Activated CD8-positive, alpha-beta T cell treated with anti-CD3 and anti-CD28 coated beads for 36 hours (primary cell): Measurements from ENCODE around the gene SLC9A3. TPM values are rescaled to one million over a fixed set of nuclear protein-coding genes. Genes with fewer than 3 reads are reported as not detected.
A peak's percentile ranks its signal among the peaks of the same experiment; 100 is the strongest.

ENCODE experiments used
- ATAC-seq: fragments of 200-7000 bp; cut with Tn5 transposase; one replicate; pipeline ENCODE4 v1.10.0; 2021; ENCODE audit warnings: mild to moderate bottlenecking, moderate library complexity
- CTCF ChIA-PET: fragments of 350-600 bp; sonication (Branson Sonifier 250); formaldehyde crosslinking; loops from one replicate; lab custom pipeline; 2021; ENCODE audit warnings: antibody characterized with exemption; lab: Charles Lee
- POLR2A ChIA-PET: fragments of 350-600 bp; sonication (Branson Sonifier 250); formaldehyde crosslinking; loops from one replicate; lab custom pipeline; 2021; ENCODE audit warnings: antibody characterized with exemption; lab: Charles Lee
- DNase-seq: peaks from one replicate; pipeline ENCODE4 v3.0.0-alpha.2; 2020
- H3K27ac Mint-ChIP-seq: one replicate; pipeline ENCODE4 v1.8.0; 2021; ENCODE audit warnings: mild to moderate bottlenecking, mixed read lengths
- H3K27me3 Mint-ChIP-seq: one replicate; pipeline ENCODE4 v1.8.0; 2021; ENCODE audit warnings: mixed read lengths
- H3K36me3 Mint-ChIP-seq: one replicate; pipeline ENCODE4 v1.8.0; 2021; ENCODE audit warnings: low read depth, mixed read lengths
- H3K4me1 Mint-ChIP-seq: one replicate; pipeline ENCODE4 v1.8.0; 2021; ENCODE audit warnings: low read depth, mixed read lengths
- H3K4me3 Mint-ChIP-seq: one replicate; pipeline ENCODE4 v1.8.0; 2021; ENCODE audit warnings: mild to moderate bottlenecking, moderate library complexity, mixed read lengths
- H3K9me3 Mint-ChIP-seq: one replicate; pipeline ENCODE4 v1.8.0; 2021; ENCODE audit warnings: mixed read lengths
- intact Hi-C: fragments of 100-400 bp; cut with micrococcal nuclease; formaldehyde crosslinking; loops from one replicate; pipeline ENCODE4 v1.10.0; 2022
- total RNA-seq, 2 experiments: library from RNA; stranded (reverse); gene quantifications; one replicate each; pipeline ENCODE4 v1.2.3, GENCODE V29; 2021
- TF ChIP-seq, protein P1 (sequence below): fragments of 200-600 bp; IDR thresholded peaks from one replicate; pipeline ENCODE4 v1.8.0; 2022; ENCODE audit warnings: antibody characterized with exemption, mild to moderate bottlenecking

SLC9A3 gene
- total RNA-seq, 2 experiments from 2014 or later = 3.2 to 3.3 TPM

DNA sequence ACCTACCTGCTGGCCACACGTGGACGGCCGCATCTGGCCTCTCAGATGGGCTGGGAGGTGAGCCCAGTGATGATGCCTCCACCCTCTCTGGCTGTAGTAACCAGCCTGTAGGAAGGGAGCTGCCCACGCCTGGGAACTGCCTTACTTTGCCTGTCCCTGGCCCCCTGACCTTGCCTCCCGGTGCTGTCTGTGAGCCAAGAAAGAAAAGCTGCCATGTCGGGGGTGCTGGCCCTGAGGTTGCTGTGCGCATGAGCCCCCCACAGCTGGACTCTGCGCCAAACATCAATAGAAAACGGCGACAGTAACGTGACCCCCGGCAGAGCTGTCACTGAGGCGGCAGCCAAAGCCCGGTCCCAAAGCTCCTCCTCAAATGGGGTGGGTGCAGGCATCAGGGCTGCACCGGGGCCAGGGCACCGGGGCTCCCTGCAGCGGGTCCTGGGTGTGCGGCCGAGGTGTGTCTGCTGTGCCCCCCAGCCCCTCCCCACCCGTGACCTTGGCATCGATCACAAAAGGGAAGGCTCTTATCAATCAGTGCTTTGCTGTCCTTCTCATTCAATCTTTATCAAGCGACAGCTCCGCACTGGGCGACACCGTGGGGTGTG is 15.3 kb upstream of the SLC9A3 start:
- intact Hi-C loops = no loop called here
- TF ChIP-seq, protein P1, sequence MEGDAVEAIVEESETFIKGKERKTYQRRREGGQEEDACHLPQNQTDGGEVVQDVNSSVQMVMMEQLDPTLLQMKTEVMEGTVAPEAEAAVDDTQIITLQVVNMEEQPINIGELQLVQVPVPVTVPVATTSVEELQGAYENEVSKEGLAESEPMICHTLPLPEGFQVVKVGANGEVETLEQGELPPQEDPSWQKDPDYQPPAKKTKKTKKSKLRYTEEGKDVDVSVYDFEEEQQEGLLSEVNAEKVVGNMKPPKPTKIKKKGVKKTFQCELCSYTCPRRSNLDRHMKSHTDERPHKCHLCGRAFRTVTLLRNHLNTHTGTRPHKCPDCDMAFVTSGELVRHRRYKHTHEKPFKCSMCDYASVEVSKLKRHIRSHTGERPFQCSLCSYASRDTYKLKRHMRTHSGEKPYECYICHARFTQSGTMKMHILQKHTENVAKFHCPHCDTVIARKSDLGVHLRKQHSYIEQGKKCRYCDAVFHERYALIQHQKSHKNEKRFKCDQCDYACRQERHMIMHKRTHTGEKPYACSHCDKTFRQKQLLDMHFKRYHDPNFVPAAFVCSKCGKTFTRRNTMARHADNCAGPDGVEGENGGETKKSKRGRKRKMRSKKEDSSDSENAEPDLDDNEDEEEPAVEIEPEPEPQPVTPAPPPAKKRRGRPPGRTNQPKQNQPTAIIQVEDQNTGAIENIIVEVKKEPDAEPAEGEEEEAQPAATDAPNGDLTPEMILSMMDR = no peak
- peaks cover 5% of the 10 kb centered on the region for H3K27me3 Mint-ChIP-seq
- no peak overlapping the region for H3K4me3 Mint-ChIP-seq
- ATAC-seq (no peak), DNase-seq (peak; percentile 1)
- no peak overlapping the region for H3K27ac Mint-ChIP-seq
- peaks cover 11% of the 10 kb centered on the region for H3K4me1 Mint-ChIP-seq
- H3K36me3 Mint-ChIP-seq = no peaks in the 10 kb centered on the region
- CTCF ChIA-PET = no interaction called here
- POLR2A ChIA-PET = no interaction called here
- no peaks in the 10 kb centered on the region for H3K9me3 Mint-ChIP-seq

DNA sequence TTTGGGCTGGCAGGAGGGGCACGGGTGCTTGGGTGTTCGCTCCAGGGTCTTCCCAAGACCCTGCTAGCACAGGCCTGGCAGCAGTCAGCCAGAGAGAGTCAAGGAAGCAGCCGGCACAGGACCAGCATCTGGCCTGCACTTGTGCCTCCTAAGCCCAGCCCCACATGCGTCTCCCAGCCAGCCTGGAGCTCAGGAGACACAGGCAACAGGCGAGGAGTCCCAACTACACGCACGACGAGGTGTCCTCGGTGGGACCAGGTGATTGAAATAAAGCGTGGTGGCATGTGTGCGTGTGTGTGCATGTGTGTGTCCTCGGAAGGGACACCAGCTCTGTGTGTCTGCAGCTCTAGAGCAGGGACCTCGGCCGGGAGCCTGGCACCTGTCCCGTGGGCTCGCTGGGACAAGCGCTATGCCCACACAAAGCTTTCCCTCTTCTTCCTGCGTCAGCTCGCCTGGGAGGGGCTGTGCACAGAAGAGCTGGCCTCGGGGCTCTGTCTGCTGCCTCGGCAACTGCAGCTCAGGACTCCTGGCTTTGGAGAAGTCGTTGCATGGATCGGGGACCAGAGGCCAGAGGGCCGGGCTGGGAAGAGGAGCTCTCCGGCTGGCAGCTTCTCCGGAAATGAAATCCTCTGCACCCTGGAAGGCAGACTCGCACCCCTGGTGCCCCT is 14.7 kb upstream of the SLC9A3 start:
- intact Hi-C loops = no loop called here
- peaks cover 7% of the 10 kb centered on the region for H3K27me3 Mint-ChIP-seq
- H3K4me1 Mint-ChIP-seq = peaks cover 8% of the 10 kb centered on the region
- CTCF ChIA-PET = no interaction called here
- TF ChIP-seq, protein P1 = no peak
- H3K4me3 Mint-ChIP-seq = no peak overlapping the region
- no peak for ATAC-seq
- no peaks in the 10 kb centered on the region for H3K9me3 Mint-ChIP-seq
- no peak for DNase-seq
- H3K36me3 Mint-ChIP-seq = no peaks in the 10 kb centered on the region
- H3K27ac Mint-ChIP-seq = no peak overlapping the region
- POLR2A ChIA-PET = no interaction called here

DNA sequence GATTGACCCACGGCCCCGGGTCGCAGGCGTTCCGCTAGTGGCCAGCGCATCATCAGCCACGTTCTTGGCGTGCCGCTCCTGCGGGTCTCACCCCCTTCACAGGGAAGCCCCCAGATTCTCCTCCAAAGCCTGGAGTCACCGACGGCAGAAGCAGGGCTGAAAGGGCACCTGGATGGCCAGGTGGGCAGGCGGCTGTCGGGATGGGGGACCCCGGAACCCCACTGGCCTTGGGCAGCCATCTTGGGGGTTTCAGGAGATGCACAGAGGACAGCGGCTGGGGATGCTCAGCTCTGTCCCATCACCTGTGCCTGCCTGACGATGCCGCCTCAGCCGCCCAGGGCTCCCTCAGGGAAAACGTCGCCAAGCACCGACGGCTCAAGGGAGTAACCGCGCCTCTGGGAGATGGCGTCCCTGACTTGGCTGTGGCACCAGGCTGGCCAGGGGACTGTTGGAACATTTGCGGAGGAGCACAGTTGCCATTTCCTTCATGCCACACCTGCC is 14.1 kb upstream of the SLC9A3 start:
- Mint-ChIP-seq H3K4me3 (no peak overlapping the region), H3K9me3 (no peaks in the 10 kb centered on the region), H3K27ac (no peak overlapping the region), H3K36me3 (no peaks in the 10 kb centered on the region), H3K27me3 (peaks cover 7% of the 10 kb centered on the region), H3K4me1 (peaks cover 2% of the 10 kb centered on the region)
- intact Hi-C loops = no loop called here
- ChIA-PET CTCF (no interaction called here), POLR2A (no interaction called here)
- no peak for DNase-seq
- ATAC-seq = no peak
- TF ChIP-seq, protein P1 = no peak

DNA sequence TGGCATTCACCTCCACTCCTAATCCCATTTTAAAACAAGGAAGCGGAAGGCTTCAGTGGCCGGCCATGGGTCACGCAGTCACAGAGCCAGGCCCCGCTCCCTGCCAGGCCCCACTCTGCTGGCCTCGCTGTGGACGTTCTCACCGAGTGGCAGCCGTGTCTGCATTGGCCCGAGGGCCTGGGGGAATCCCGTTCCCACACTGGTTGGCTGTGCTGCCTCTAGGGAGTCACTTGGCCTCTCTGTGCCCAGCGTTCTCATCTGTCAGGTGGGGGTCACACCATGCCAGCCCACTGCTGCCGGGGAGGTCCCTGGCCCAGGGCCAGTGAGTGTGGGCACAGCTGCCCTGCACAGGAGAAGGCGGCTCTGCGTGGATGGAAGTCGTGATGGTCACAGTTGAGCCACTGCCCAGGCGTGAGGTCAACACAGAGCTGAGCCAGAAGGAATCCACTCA is 13.4 kb upstream of the SLC9A3 start:
- intact Hi-C loops = no loop called here
- POLR2A ChIA-PET = no interaction called here
- H3K27me3 Mint-ChIP-seq = peaks cover 7% of the 10 kb centered on the region
- CTCF ChIA-PET = no interaction called here
- TF ChIP-seq, protein P1 = no peak
- no peak overlapping the region for H3K27ac Mint-ChIP-seq
- no peak for ATAC-seq
- no peak for DNase-seq
- H3K4me1 Mint-ChIP-seq = no peaks in the 10 kb centered on the region
- no peaks in the 10 kb centered on the region for H3K9me3 Mint-ChIP-seq
- H3K4me3 Mint-ChIP-seq = no peak overlapping the region
- H3K36me3 Mint-ChIP-seq = no peaks in the 10 kb centered on the region

DNA sequence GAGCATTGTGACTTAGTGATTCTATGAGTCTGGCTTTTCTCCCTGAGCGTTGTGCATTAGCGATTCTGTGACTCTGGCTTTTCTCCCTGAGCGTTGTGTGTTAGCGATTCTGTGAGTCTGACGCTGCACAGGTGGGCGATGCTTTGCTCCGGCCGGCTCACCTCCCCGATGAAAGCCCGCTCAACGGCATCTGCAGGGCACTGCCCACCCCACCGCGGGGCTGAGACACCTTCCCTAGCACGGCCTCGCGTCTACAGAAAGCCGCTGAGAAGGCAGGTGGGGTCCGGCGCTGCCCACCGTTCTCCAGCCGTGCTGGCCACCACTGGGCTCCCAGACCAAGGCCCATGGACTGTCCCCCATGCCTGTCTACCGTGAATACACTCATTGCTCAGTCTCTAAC is 12.8 kb upstream of the SLC9A3 start:
- POLR2A ChIA-PET = no interaction called here
- Mint-ChIP-seq H3K27me3 (peaks cover 7% of the 10 kb centered on the region), H3K9me3 (no peaks in the 10 kb centered on the region), H3K4me1 (no peaks in the 10 kb centered on the region), H3K36me3 (no peaks in the 10 kb centered on the region), H3K27ac (no peak overlapping the region), H3K4me3 (no peak overlapping the region)
- CTCF ChIA-PET = no interaction called here
- ATAC-seq (no peak), DNase-seq (no peak)
- TF ChIP-seq, protein P1 = no peak
- intact Hi-C loops = no loop called here
